Cardiac muscle cell (in vitro differentiated cells and primary cell): ENCODE results near the gene C8A. TPM values are rescaled to one million over a fixed set of nuclear protein-coding genes. Genes with fewer than 3 reads are reported as not detected.
A peak's percentile ranks its signal among the peaks of the same experiment; 100 is the strongest.

Experiments used
- DNase-seq, 2 donors: peaks; one replicate each; pipeline versions ENCODE4 v3.0.0 to v3.0.0-alpha.2; 2010 to 2017; ENCODE audit warnings: low read depth in 1 of 2, low spot score in 1 of 2
- H3K27ac ChIP-seq: fragments of 200-600 bp; sonication (generic); 2 replicates; pipeline ENCODE4 v1.5.1; 2016
- H3K27me3 ChIP-seq: fragments of 200-600 bp; sonication (generic); 2 replicates; pipeline ENCODE4 v1.6.0; 2016; ENCODE audit warnings: control low read depth
- H3K36me3 ChIP-seq: fragments of 200-600 bp; sonication (generic); 2 replicates; pipeline ENCODE4 v1.5.1; 2016; ENCODE audit warnings: control low read depth
- H3K4me1 ChIP-seq: fragments of 200-600 bp; sonication (generic); 2 replicates; pipeline ENCODE4 v1.8.1; 2017; ENCODE audit warnings: low read depth, mild to moderate bottlenecking, mixed run types
- H3K4me3 ChIP-seq: fragments of 200-600 bp; sonication (generic); 2 replicates; pipeline ENCODE4 v1.5.1; 2016; ENCODE audit warnings: mild to moderate bottlenecking
- H3K9me3 ChIP-seq: fragments of 200-600 bp; sonication (generic); 2 replicates; pipeline ENCODE4 v1.5.1; 2017; ENCODE audit warnings: low read depth, mild to moderate bottlenecking, control low read depth
- polyA plus RNA-seq: library from polyadenylated mRNA; unstranded; fragments of >200 nt; fragmentation: Nextera tagmentation; extraction: Ambion mirVana; gene quantifications from 2 replicates; pipeline ENCODE4 v1.2.1, GENCODE V29; 2016
- total RNA-seq: library from RNA; depleted of rRNA; stranded (reverse); fragments of >200 nt; gene quantifications from 2 replicates; pipeline ENCODE4 v1.2.3, GENCODE V29; 2016
- TF ChIP-seq, protein P1 (sequence below): IDR thresholded peaks from 2 replicates; pipeline ENCODE4 v1.5.1; 2012; ENCODE audit warnings: low read depth, mild to moderate bottlenecking, low read length

The C8A gene
- total and polyA plus RNA-seq, 2 experiments from 2014 or later = not detected

- TF ChIP-seq, protein P1, sequence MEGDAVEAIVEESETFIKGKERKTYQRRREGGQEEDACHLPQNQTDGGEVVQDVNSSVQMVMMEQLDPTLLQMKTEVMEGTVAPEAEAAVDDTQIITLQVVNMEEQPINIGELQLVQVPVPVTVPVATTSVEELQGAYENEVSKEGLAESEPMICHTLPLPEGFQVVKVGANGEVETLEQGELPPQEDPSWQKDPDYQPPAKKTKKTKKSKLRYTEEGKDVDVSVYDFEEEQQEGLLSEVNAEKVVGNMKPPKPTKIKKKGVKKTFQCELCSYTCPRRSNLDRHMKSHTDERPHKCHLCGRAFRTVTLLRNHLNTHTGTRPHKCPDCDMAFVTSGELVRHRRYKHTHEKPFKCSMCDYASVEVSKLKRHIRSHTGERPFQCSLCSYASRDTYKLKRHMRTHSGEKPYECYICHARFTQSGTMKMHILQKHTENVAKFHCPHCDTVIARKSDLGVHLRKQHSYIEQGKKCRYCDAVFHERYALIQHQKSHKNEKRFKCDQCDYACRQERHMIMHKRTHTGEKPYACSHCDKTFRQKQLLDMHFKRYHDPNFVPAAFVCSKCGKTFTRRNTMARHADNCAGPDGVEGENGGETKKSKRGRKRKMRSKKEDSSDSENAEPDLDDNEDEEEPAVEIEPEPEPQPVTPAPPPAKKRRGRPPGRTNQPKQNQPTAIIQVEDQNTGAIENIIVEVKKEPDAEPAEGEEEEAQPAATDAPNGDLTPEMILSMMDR = no peak
Measured at GRCh38 chr1:56816264-56816663, 38.3 kb upstream of the C8A start.

DNA sequence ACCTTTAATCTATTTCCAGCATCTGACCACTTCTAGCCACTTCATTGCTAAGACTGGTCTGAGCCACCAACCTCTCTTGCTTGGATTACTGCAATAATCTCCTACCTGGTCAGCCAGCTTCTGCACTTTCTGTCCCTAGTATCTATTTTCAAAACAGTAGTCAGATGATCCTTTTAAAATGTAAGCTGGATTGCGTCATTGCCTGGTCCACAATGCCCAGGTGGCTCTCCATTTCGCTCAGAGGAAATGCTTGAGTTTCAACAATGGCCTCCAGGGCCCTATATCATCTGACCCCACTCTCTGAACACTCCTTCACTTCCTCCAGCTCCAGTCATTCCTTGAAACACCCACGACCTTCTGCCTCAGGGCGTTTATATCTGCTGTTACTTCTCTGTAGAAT lies 37.7 kb upstream of the C8A start:
- Histone ChIP-seq H3K4me1 (peaks cover 13% of the 10 kb centered on the region), H3K27me3 (no peaks in the 10 kb centered on the region), H3K27ac (no peak overlapping the region), H3K9me3 (no peaks in the 10 kb centered on the region), H3K4me3 (no peak overlapping the region), H3K36me3 (no peaks in the 10 kb centered on the region)
- DNase-seq = no peak
- TF ChIP-seq, protein P1 = no peak

More at GRCh38 chr1:56816264-56816663, 38.3 kb upstream of the C8A start:
- H3K4me1 ChIP-seq = peaks cover 19% of the 10 kb centered on the region
- DNase-seq = peak in 1 of 2 donors; percentile 29
- no peaks in the 10 kb centered on the region for H3K9me3 ChIP-seq
- H3K36me3 ChIP-seq = no peaks in the 10 kb centered on the region
- no peak overlapping the region for H3K27ac ChIP-seq
- no peak overlapping the region for H3K4me3 ChIP-seq
- H3K27me3 ChIP-seq = no peaks in the 10 kb centered on the region

DNA sequence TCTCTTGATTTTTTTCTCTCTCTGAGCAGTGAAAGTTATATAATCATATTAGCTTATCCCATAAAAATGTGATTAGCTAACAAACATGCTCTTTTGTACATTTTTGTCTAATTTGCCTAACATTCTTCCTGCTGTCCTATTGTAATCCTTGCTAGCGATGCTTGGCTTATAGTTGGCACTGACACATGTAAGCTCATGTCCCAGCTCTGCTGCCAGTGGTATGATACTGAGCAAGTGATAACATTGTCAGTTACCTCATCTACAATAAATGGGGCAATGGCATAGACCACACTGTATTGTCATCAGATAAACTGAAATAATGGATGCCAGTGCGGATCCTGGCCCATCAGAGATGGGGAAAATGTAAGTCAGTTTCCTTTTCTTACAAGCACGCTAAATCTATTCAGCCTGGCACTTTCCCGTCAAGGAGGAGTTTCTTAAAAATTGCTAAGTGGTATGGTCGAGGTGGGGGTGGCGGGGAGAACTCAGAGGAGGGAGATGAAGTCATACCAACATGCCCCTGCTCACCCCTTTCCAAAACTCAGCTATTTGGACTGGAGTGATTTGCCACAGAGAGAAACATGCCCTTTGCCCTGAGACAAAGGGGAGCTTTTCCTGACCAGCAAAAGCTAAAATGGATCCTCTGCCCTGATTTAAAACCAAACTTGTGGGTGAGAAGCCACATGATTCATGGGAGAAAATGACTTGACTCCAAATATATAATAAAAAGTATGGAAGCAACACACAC lies 36.7 kb upstream of the C8A start:
- no peak overlapping the region for H3K27ac ChIP-seq
- H3K36me3 ChIP-seq = no peaks in the 10 kb centered on the region
- H3K27me3 ChIP-seq = no peaks in the 10 kb centered on the region
- H3K4me3 ChIP-seq = no peak overlapping the region
- no peaks in the 10 kb centered on the region for H3K9me3 ChIP-seq
- TF ChIP-seq, protein P1 = no peak
- no peak for DNase-seq
- H3K4me1 ChIP-seq = peaks cover 4% of the 10 kb centered on the region

GRCh38 chr1:56819387-56819899 lies 35.2 kb upstream of the C8A start, which contains the start of gene FYB2:
TSS of gene FYB2 (minus strand) at chr1:56819404. CDS start at chr1:56819290, 114 bp downstream.
- Histone ChIP-seq H3K36me3 (no peaks in the 10 kb centered on the region), H3K27ac (peak within 1 kb of the TSS; percentile 34), H3K4me1 (peaks cover 4% of the 10 kb centered on the region), H3K9me3 (no peaks in the 10 kb centered on the region), H3K27me3 (no peaks in the 10 kb centered on the region), H3K4me3 (no peak within 1 kb of the TSS)
- DNase-seq = peak in 1 of 2 donors; percentile 13
- TF ChIP-seq, protein P1 = no peak

DNA sequence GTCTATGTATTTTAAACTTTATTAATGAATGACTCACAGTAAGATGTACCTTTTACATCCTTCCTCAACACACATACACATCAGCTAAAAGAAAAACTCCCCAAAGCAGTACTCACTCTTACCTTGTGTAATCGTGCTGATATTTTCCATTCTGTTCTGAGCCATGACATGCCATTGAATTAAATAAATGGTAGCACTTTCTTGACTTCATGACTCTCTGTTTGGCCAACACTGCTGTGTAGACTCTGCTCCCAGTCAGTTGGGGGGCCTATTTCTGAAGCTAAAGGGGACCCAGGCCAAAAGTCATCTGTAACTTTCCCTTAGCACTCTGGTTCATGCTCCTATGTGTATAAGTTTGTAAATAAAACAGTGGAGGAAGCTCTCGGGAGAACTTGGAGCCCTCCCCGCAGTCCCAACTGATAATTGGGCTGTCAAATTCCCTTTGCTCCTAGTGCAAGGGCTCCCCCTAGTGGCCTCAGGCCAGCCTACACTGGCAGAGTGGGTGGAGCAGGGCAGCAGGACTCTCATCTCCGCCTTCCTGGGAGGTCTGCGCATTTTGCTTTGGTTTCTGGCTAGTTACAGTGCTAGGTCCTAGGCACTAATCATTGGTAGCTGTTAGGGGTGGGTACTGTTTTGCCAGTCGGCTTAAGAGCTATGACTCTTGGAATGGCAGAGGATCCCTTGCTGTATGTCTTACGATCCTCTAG lies 33.7 kb upstream of the C8A start:
- H3K4me1 ChIP-seq = peaks cover 4% of the 10 kb centered on the region
- DNase-seq = peak; percentile 83 to 87
- TF ChIP-seq, protein P1 = peak; percentile 99
- no peak overlapping the region for H3K4me3 ChIP-seq
- no peak overlapping the region for H3K27ac ChIP-seq
- H3K36me3 ChIP-seq = no peaks in the 10 kb centered on the region
- H3K9me3 ChIP-seq = no peaks in the 10 kb centered on the region
- no peaks in the 10 kb centered on the region for H3K27me3 ChIP-seq
